LNCAP (cell line): ENCODE measurements around the gene MED27.

Experiments used
- TF ChIP-seq, protein P1 (sequence below): fragments of 450-650 bp; IDR thresholded peaks from 2 replicates; pipeline ENCODE4 v1.5.1; 2017; ENCODE audit warnings: mild to moderate bottlenecking

The MED27 gene

DNA sequence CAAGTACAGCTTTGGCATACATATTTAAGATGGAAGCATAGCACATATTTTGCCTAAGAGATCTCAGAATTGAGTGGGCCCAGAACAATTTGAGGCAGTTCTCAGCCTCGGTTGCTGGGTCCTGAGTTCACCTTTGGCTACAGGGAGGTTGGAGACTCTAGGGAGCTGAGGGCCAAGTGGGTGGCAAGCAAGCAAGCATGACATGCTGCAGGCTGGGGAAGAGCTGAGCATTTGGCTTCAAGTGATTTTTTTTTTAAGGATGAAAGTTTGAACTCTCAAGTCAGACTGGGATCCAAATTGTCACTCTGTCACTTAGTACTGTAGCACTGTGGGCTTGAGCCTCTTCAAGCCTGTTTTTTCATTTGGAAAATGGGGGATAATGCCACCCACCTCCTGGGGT lies 160.5 kb downstream of the MED27 start:
- TF ChIP-seq, protein P1, sequence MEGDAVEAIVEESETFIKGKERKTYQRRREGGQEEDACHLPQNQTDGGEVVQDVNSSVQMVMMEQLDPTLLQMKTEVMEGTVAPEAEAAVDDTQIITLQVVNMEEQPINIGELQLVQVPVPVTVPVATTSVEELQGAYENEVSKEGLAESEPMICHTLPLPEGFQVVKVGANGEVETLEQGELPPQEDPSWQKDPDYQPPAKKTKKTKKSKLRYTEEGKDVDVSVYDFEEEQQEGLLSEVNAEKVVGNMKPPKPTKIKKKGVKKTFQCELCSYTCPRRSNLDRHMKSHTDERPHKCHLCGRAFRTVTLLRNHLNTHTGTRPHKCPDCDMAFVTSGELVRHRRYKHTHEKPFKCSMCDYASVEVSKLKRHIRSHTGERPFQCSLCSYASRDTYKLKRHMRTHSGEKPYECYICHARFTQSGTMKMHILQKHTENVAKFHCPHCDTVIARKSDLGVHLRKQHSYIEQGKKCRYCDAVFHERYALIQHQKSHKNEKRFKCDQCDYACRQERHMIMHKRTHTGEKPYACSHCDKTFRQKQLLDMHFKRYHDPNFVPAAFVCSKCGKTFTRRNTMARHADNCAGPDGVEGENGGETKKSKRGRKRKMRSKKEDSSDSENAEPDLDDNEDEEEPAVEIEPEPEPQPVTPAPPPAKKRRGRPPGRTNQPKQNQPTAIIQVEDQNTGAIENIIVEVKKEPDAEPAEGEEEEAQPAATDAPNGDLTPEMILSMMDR = no peak

DNA sequence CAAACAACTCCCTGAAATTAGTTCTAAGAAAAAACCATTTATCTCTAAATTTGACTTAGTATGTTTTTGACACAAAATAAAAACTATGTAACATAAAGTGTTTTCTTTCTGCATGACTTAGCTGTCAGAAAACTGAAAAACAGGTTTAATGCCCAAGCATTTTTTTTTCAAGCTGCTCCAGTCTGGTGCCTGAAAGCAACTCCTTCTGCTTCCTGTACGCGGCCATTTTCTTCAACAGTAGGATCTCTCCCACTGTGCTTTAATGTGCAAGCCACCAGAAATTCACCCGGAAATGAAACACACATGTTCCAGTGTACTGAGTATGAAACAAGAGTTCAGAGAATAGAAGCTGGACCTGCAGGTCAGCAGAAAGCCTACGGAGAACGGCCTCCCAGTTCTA lies 161.2 kb downstream of the MED27 start:
- TF ChIP-seq, protein P1 = no peak

DNA sequence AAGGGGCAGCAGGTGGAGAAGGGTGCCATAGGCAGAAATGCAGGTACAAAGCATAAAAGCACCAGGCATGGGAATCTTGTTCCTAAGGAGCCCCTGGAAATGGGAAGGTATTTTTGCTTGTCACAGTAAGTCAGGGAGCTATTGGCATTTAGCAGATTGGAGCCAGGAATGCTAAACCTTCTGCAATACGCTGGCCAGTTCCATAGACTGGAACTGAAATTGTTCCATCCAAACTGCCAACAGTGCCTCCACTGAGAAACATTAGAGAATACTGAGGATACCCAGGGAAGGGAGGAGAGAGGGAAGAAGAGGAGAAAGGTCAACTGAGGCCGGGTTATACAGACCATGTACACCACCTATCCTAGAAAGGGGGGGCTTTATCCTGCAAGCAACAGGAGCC lies 162.7 kb downstream of the MED27 start:
- TF ChIP-seq, protein P1 = no peak

DNA sequence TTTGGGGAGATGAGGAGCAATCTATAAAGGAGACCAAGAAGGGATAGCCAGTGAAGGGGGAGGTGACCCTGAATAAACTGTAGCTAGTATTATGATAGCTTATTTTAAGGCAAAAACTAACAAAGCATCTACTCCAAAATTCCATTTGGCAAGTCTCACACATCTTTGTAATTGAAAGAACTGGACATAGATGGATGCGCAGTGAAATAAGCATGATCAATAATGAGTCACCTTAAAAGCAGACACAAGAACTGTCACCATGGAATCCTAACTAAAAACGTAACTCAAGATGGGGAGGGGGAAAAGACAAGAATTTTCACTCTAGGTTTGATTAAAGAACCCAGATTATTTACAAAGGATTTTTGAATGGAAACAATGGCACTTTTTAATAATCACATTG lies 164.5 kb downstream of the MED27 start:
- TF ChIP-seq, protein P1 = no peak

DNA sequence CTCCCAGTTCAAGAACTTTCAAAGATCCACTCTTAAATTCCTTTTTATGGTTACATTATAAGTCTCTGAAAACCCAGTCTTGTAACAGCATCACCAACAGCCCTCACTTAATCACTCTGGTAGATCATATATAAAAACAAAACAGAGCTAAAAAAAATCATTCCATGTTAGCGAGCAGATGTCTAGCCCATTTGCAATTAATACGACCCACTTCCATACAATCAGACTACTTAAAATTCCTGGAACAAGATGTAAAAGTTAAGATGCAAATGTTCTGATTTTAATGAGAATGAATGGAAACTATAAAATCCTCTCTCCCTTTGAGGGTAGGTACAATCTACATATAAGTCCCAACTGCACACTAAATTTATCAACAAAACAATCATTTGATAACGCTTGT lies 167.0 kb downstream of the MED27 start:
- TF ChIP-seq, protein P1 = no peak

DNA sequence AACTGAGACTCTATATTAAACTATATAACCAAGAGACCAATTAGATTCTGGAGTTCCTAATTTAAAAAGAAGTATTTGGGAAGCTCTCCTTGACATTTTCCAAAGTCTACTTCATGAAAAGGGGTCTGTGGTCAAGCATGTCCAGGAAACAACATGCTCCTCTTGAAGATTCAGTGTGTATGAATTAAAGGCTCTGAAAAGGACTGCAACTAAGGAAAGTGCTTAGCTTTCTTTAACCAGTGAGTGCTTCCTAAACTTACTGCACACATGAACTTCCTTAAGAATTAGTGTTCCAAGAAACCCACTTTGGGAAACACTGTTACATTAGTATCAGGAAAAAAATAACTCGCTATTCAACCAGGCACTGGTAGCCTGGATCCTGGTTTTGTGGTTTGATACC lies 167.6 kb downstream of the MED27 start:
- TF ChIP-seq, protein P1 = no peak

DNA sequence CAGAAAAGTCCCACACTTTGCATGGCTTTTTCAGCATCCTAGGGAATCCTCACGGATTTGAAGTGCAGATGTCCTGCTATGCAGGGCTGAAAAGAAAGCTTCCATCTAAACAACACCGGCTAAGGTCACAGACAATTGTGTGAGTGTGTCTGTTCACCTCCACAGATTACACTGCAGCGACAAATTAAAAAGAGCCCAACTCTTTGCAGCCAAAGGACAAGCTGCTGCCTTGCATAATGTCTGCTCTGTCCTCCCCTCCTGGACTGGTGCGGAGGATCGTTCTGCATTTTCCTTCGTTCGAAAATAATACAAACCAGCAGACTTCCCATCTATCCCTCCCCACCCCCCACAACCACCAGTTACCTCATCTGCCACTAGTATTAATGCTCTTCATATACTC lies 169.1 kb downstream of the MED27 start:
- TF ChIP-seq, protein P1 = no peak

DNA sequence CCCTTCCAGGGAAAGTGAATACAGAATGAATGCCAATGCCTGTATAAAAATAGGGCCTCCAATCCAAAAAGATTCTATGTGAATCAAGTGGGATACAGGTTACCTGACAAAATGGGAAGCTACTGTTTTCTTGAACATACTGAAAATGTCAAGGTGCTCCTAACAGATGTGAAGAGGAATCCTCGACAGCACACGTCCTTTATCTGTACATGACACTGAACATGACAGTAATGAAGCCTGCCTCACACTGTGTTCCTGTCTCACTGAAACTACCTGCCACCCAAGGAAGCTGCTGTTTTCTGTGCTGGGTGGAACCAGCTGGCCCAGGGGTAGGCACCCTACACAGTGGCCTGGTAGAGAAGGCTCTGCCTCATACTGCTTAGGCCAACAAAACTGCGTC lies 174.5 kb downstream of the MED27 start:
- TF ChIP-seq, protein P1 = no peak
